ENCODE data around the gene FGF10.

Gene FGF10

GRCh38 chr5:44382894-44383293 is 6.3 kb downstream of the FGF10 start:
- H3K27ac ChIP-seq: no peak overlapping the region
- TF ChIP-seq CTCF (IDR thresholded peaks at IDR 0.05) (no peak), ZFX (IDR thresholded peaks at IDR 0.05; ENCODE audit: borderline replicate concordance) (no peak)

- TF ChIP-seq CTCF (IDR thresholded peaks at IDR 0.05): no peak
- no peak for TF ChIP-seq ZFX (IDR thresholded peaks at IDR 0.05; ENCODE audit: borderline replicate concordance)
- no peak overlapping the region for H3K27ac ChIP-seq
Measured at GRCh38 chr5:44377057-44377456, 12.2 kb downstream of the FGF10 start.

- no peak for TF ChIP-seq CTCF (IDR thresholded peaks at IDR 0.05)
- no peak for TF ChIP-seq ZFX (IDR thresholded peaks at IDR 0.05; ENCODE audit: borderline replicate concordance)
- H3K27ac ChIP-seq: no peak overlapping the region
Measured at GRCh38 chr5:44372028-44372427, 17.2 kb downstream of the FGF10 start.

- no peak for TF ChIP-seq ZFX (IDR thresholded peaks at IDR 0.05; ENCODE audit: borderline replicate concordance)
- TF ChIP-seq CTCF (IDR thresholded peaks at IDR 0.05): no peak
- H3K27ac ChIP-seq: no peak overlapping the region
Measured at GRCh38 chr5:44367203-44367602, 22.0 kb downstream of the FGF10 start.

- H3K27ac ChIP-seq: no peak overlapping the region
- TF ChIP-seq ZFX (IDR thresholded peaks at IDR 0.05; ENCODE audit: borderline replicate concordance): no peak
- TF ChIP-seq CTCF (IDR thresholded peaks at IDR 0.05): no peak
Measured at GRCh38 chr5:44365345-44365744, 23.9 kb downstream of the FGF10 start.

- TF ChIP-seq CTCF (IDR thresholded peaks at IDR 0.05) (no peak), ZFX (IDR thresholded peaks at IDR 0.05; ENCODE audit: borderline replicate concordance) (no peak)
- no peak overlapping the region for H3K27ac ChIP-seq
Measured at GRCh38 chr5:44364097-44364496, 25.1 kb downstream of the FGF10 start.

- H3K27ac ChIP-seq: no peak overlapping the region
- TF ChIP-seq ZFX (IDR thresholded peaks at IDR 0.05; ENCODE audit: borderline replicate concordance): no peak
- TF ChIP-seq CTCF (IDR thresholded peaks at IDR 0.05): no peak
Measured at GRCh38 chr5:44361342-44362001, 27.7 kb downstream of the FGF10 start.
